Cardiac septum (tissue), 1 donor: ENCODE data around the gene RPS28. TPM values are rescaled to one million over a fixed set of nuclear protein-coding genes. Genes with fewer than 3 reads are reported as not detected.
A peak's percentile ranks its signal among the peaks of the same experiment; 100 is the strongest.

Experiments used
- DNase-seq: peaks from one replicate; pipeline ENCODE4 v3.0.0-alpha.2; 2020; ENCODE audit warnings: low spot score
- intact Hi-C: fragments of 100-400 bp; cut with DNase I; formaldehyde crosslinking; loops from one replicate; pipeline ENCODE4 v1.14.0; 2022
- total RNA-seq: library from RNA; stranded (reverse); fragmentation: NEBNext Ultra II Directional; extraction: Animal tissue kit (Norgen Biotek cat#: 25700); gene quantifications from one replicate; pipeline ENCODE4 v1.2.1, GENCODE V29; 2021
- donor health status: DM: no; HTN: no; CAD: no.

RPS28 gene
- total RNA-seq, 1 donor from 2014 or later: 669 TPM

DNA sequence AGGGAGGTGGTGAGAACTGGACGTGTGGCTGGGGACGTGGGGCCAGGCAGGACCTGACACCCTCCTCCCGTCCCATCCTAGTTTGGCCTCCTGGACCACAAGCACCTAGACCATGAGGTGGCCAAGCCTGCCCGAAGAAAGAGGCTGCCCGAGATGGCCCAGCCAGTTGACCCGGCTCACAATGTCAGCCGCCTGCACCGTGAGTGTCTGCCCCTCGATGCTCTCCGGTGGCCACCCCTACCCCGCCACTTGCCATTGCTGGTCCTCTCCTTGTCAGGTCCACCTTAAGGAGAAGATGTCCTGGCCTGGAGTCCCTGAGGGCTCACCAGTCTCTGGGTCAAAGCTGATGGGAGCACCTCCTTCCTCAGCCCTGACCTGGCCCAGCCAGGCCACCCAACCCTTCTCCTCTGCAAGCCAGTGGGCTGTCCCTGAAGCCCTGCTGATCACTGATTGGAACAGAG lies 44.9 kb downstream of the RPS28 start:
- intact Hi-C loops: no loop called here
- no peak for DNase-seq

- no peak for DNase-seq
- intact Hi-C loops: no loop called here
Measured at GRCh38 chr19:8366961-8367326, 45.6 kb downstream of the RPS28 start.

GRCh38 chr19:8367327-8368001 lies 46.2 kb downstream of the RPS28 start:
- intact Hi-C loops: no loop called here
- DNase-seq: peak; percentile 91

DNA sequence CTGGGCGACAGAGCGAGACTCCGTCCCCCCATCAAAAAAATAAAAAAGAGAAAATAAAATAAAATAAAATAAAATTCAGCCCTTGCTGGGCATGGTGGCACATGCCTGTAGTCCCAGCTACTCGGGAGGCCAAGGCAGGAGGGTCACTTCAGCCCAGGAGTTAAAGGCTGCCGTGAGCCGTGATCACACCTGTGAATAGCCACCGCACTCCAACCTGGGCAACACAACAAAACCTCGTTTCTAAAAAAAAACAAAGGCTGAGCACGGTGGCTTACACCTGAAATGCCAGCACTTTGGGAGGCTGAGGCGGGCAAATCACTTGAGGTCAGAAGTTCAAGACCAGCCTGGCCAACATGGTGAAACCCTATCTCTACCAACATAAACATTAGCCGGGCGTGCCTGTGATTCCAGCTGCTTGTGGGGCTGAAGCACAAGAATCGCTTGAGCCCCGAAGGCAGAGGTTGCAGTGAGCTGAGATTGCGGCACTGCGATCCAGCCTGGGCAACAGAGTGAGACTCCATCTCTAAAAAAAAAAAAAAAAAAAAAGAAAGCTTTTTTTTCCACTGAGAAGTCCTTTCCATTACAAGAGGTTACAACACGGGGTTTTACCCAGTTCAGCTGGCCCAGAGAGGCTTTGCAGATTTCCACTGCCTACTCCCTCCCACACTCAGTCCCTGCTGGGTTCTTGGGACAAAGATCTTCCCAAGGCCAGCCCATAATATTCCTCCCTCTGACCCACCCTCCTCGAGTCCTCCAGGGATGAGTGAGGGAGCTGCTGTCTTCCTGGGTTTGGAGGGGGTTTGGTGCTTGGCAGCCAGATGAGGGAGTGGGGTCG lies 49.1 kb downstream of the RPS28 start:
- intact Hi-C loops: no loop called here
- no peak for DNase-seq

DNA sequence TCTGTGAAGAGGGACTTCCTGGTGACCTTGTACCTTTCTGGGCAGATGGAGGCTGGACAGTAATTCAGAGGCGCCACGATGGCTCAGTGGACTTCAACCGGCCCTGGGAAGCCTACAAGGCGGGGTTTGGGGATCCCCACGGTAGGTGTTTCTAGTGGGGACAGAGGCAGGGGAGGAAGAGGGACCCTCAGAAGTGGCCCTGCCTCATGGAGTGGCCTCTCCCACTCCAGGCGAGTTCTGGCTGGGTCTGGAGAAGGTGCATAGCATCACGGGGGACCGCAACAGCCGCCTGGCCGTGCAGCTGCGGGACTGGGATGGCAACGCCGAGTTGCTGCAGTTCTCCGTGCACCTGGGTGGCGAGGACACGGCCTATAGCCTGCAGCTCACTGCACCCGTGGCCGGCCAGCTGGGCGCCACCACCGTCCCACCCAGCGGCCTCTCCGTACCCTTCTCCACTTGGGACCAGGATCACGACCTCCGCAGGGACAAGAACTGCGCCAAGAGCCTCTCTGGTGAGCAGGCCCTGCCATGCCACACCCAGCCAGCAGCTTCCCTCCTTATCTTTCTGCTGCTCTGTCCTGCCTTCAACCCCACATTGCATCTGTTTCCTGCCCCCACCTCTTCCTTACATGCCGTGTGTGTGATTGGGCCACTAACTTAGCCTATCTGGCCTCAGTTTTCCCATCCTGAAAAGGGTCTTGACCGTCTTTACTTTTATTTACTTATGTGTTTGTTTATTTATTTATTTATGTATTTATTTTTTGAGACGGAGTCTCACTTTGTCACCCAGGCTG lies 49.9 kb downstream of the RPS28 start:
- intact Hi-C loops: no loop called here
- DNase-seq: no peak

Other genes starting within 250 kb of the RPS28 start
- not detected for gene FBN3, start 171.9 kb upstream of the RPS28 start, total RNA-seq
- 24.1 TPM for gene CERS4, start 112.1 kb upstream of the RPS28 start, total RNA-seq
- gene CD320, start 13.1 kb upstream of the RPS28 start, total RNA-seq: 15.8 TPM
- gene NDUFA7, start 121 bp upstream of the RPS28 start, total RNA-seq: 94.0 TPM
- 13.1 TPM for gene KANK3, start 21.8 kb downstream of the RPS28 start, total RNA-seq
- gene ANGPTL4, start 42.7 kb downstream of the RPS28 start, total RNA-seq: 4.1 TPM
- gene RAB11B, start 68.9 kb downstream of the RPS28 start, total RNA-seq: 132 TPM
- 84.3 TPM for gene MARCHF2, start 91.8 kb downstream of the RPS28 start, total RNA-seq
- gene HNRNPM, start 123.5 kb downstream of the RPS28 start, total RNA-seq: 102 TPM
- 0.62 TPM for gene PRAM1, start 181.1 kb downstream of the RPS28 start, total RNA-seq
- gene ZNF414, start 192.7 kb downstream of the RPS28 start, total RNA-seq: 20.2 TPM